Suppressor macrophage (primary cell): ENCODE results near the gene DHTKD1.
A peak's percentile ranks its signal among the peaks of the same experiment; 100 is the strongest.

Experiments used
- DNase-seq, 4 experiments: peaks; one replicate each; pipeline ENCODE4 v3.0.0-alpha.2; 2020 to 2022
- total RNA-seq, 17 experiments: gene quantifications; one replicate each; lab custom pipeline; 2026; ENCODE audit warnings: mixed read lengths in 6 of 17, inconsistent platforms in 3 of 17; lab: John Stamatoyannopoulos, UW

DHTKD1 gene, protein sequence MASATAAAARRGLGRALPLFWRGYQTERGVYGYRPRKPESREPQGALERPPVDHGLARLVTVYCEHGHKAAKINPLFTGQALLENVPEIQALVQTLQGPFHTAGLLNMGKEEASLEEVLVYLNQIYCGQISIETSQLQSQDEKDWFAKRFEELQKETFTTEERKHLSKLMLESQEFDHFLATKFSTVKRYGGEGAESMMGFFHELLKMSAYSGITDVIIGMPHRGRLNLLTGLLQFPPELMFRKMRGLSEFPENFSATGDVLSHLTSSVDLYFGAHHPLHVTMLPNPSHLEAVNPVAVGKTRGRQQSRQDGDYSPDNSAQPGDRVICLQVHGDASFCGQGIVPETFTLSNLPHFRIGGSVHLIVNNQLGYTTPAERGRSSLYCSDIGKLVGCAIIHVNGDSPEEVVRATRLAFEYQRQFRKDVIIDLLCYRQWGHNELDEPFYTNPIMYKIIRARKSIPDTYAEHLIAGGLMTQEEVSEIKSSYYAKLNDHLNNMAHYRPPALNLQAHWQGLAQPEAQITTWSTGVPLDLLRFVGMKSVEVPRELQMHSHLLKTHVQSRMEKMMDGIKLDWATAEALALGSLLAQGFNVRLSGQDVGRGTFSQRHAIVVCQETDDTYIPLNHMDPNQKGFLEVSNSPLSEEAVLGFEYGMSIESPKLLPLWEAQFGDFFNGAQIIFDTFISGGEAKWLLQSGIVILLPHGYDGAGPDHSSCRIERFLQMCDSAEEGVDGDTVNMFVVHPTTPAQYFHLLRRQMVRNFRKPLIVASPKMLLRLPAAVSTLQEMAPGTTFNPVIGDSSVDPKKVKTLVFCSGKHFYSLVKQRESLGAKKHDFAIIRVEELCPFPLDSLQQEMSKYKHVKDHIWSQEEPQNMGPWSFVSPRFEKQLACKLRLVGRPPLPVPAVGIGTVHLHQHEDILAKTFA
- 21.0 to 40.7 (median 29.5) reads per million in 17 experiments for total RNA-seq

- DNase-seq = peak; percentile 99
These were observed at the start of gene DHTKD1 for GRCh38 chr10:12068449-12069269. Gene DHTKD1 (plus strand): TSS chr10:12068954. CDS start chr10:12069034, 80 bp downstream.

- DNase-seq = no peak
These were observed 49.3 kb upstream of the DHTKD1 start for GRCh38 chr10:12019283-12019971.

DNA sequence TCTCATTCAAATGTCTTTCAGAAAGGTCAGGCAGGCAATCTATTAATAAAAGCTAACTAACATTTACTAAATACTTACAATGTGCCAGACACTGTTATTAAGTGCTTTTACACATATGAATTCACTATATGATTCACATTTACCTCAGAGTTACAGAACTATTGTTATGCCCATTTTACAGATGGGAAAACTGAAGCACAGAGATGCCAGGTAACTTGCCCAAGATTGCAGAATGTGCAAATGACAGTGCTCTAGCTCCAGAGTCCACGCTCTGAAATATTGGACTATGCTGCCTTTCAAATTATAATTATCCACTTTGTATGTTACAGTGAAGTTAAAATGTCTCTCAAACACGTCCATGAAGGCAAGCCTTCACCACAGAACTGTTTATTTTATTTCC is 48.2 kb upstream of the DHTKD1 start:
- DNase-seq = no peak

DNA sequence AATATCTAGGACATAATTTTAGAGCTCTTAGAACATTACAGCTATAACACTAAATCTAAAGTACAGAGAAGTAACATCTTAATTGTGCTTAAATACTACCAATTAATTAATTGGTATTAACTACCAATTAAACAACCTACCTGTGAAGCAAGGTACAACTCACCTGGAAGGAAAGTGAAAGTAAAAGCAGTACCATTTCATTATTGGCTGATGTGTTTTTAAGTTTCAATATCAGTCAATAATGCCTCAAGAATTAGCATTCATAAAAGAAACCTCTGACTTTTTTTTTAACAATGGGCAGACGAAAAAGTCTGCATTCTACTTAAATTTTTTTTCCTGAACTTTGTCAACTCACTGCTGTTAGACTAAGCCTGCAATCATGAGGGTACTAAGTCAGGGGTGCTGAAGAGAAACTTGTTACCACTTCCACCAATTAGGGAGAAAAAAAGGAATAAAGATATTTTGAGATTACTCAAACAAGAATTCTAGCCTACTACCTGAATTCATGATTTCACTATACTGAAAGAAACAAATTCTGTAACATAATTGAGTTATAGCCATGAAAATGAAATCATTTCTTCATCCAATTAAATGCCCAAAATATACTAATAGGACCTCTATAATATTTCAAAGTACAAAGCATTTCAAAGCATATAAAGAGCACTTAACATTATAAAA is 46.0 kb upstream of the DHTKD1 start:
- no peak for DNase-seq

DNA sequence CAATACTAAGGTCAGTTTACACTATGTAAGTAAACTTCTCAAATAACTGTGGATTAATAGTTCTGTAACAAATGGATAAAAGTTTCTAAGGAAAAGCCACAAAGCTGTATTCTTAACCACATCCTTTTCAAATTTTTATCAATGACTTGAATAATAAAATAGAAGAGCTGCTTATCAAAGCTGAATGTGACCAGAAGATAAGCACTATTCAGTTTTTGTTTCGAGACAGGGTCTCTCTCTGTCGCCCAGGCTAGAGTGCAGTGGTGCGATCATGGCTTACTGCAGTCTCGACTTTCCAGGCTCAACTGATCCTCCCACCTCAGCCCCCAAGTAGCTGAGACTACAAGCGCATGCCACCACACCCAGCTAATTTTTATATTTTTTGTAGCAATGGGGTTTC is 43.2 kb upstream of the DHTKD1 start:
- DNase-seq = no peak

- no peak for DNase-seq
These were observed 41.2 kb upstream of the DHTKD1 start for GRCh38 chr10:12027539-12027938.

GRCh38 chr10:12031404-12031803 is 37.4 kb upstream of the DHTKD1 start:
- no peak for DNase-seq

DNA sequence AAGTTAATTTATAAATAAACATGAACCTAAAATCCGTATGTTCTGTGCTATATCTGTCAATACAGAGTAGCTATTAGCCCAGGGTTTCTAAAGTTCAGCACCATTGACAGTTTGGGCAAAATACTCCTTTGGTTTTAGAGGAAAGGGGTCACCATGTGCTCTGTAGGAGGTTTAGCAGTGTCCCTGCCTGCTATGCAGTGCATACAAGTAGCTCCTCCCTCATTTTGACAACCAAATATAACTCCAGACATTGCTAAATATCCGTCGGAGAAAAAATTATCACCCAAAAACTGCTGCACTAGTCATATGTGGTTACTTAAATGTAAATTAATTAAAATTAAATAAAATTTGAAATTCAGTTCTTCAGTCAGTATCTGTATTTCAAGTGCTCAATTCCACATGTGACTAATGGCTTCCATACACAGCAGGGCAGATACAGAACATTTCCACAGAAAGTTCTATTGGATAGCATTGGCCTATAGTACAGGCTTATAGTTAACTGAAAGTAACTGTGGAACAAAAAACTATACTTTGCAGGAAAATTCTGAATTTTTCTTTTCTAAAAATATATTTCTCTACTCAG is 32.6 kb upstream of the DHTKD1 start:
- DNase-seq = no peak

- DNase-seq = peak; percentile 17 to 28 (median 27)
These were observed 26.9 kb upstream of the DHTKD1 start for GRCh38 chr10:12041766-12042408.

- DNase-seq = peak; percentile 20 to 66 (median 48)
These were observed 26.4 kb upstream of the DHTKD1 start for GRCh38 chr10:12042409-12042796.

GRCh38 chr10:12042797-12043651 is 25.7 kb upstream of the DHTKD1 start, which contains the start of gene UPF2:
Gene UPF2 (minus strand): TSS chr10:12042809. CDS start chr10:12035423, 7,386 bp downstream.
- peak; percentile 98 to 99 (median 99) for DNase-seq

DNA sequence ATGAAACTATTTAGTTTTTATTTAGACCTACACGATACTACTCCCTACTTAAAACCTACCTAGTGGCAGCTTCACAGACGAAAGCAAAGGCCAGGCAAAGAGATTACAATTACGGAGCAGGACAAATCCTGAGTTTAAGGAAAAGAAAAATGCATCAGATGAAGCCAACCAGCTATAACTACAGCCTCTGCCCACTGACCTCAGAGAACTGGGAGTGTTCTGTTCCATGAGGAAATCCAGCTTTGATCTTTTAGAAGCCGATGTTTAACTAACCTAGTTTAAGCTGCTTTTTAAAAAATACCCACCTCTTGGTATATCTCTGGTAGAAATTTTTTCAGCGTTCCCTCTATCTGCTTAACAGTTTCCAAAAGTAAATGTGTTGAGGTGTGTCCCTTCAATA is 23.2 kb upstream of the DHTKD1 start:
- no peak for DNase-seq

DNA sequence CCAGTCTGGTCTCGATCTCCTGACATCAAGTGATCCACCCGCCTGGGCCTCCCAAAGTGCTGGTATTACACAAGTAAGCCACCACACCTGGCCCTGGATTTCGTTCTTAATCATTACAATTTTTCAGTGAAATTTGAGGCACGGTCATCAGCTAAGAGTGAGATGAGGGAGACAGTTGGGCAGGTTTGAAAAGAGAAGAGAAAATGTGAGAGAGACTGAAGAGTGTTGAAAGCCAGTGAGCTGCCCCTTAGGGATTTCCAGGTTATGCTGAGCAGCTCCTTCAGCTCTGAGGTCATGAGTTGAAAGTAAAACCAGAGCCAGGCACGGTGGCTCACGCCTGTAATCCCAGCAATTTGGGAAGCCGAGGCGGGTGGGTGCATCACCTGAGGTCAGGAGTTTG is 20.2 kb upstream of the DHTKD1 start:
- DNase-seq = no peak

- DNase-seq = no peak
These were observed 18.2 kb upstream of the DHTKD1 start for GRCh38 chr10:12050528-12050927.

DNA sequence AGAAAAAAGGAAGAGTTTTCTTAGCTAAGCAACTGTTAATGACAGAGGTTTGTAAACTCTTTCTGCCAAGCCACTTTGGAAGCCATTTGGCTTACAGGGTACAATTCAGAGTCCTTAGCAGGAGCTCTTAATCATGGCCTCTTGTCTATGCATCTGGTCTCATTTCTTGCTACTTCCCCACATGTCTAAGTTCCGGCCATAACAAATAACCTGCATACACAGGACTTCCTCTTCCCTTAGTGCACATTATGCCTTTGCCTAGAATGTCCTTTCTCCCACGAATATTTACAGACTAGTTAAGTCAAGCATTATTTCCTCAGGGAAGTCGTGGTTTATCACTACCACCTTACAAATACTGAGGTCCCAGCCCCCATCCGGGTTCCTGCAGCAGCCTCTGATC is 17.5 kb upstream of the DHTKD1 start:
- DNase-seq = peak; percentile 40 to 74 (median 60)

- DNase-seq = no peak
These were observed 13.0 kb upstream of the DHTKD1 start for GRCh38 chr10:12055732-12056131.

DNA sequence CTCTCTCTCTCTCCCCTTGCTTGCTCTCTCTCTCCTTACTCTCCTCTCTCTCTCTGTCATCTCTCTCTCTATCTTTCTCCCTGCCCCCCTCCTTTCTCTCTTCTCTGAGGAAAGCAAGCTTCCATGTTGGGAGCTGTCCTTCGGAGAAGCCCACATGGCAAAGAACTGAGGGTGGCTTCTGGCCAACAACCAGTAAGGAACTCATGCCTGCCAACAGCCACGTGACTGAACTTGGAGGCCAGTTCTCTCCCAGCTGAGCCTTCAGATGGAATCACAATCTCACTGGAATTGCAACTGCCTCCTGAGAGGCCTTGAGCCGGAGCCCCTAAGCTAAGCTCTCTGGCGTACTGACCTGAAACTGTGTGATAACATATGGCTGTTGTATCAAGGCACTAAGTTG is 12.0 kb upstream of the DHTKD1 start:
- DNase-seq = no peak

DNA sequence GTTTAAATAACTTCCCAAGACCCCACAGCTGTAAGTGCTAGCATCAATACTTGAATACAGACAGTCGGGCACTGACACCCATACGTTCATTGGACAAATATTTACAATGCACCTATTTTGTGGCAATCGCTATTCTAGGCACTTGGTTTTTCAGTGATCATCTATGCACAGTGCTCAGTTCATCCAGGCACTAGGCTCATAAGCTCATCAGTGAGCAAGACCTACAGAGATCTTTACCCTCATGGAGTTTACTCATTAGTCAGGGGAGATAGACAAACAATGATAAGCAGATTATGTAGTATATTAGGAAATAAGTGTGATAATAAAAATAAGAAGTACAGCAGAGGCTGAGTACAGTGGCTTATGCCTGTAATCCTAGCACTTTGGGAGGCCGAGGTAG is 7.6 kb upstream of the DHTKD1 start:
- DNase-seq = no peak

- DNase-seq = no peak
These were observed 5.8 kb upstream of the DHTKD1 start for GRCh38 chr10:12062754-12063482.
